Measurements from ENCODE around the gene TBXAS1.
"Not testable (repeated sequence)": the region's sequence is repeated elsewhere in the genome, so short reads cannot be mapped to it uniquely, and the experiment has no call there.

TBXAS1 gene

GRCh38 chr7:139913021-139913844, 84.2 kb downstream of the TBXAS1 start:
- in situ Hi-C loops (cut with MboI; ENCODE audit: low sequenced_read_pairs) = no loop called here

GRCh38 chr7:139913845-139914135, 84.7 kb downstream of the TBXAS1 start:
- in situ Hi-C loops (cut with MboI; ENCODE audit: low sequenced_read_pairs) = no loop called here

- in situ Hi-C loops (cut with MboI; ENCODE audit: low sequenced_read_pairs) = no loop called here
Observed at GRCh38 chr7:139914306-139915267, 85.5 kb downstream of the TBXAS1 start.

DNA sequence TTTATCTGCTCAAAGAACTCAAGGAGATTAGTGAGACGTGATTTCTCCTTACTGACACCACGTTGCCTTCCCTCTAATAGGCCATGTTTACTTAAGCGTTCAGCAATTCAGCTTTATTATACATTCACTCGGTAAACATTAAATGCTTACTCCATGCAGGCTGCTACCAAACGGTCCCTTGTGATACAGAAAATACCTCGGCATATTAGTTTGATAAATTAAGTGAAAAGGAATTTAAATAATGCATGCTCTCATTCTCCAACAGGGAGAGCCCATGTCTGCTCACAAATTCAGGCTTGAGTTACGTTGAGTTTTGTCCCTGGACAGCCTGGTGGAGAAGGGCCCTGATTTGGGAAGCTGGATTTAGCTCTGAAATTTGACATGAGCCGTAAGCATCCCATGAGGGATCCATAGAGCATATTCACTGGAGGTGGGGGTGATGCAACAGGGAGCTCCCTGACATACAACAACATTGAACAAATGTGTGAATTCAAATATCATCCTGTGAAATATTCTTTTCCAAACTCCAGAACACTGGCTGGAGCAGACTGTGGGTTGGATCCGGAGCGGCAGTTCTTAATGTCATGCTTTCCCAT, 86.3 kb downstream of the TBXAS1 start:
- in situ Hi-C loops (cut with MboI; ENCODE audit: low sequenced_read_pairs) = no loop called here

- in situ Hi-C loops (cut with MboI; ENCODE audit: low sequenced_read_pairs) = no loop called here
Observed at GRCh38 chr7:139915864-139916716, 87.0 kb downstream of the TBXAS1 start.

GRCh38 chr7:139916717-139917395, 87.8 kb downstream of the TBXAS1 start:
- in situ Hi-C loops (cut with MboI; ENCODE audit: low sequenced_read_pairs) = no loop called here

- in situ Hi-C loops (cut with MboI; ENCODE audit: low sequenced_read_pairs) = no loop called here
Observed at GRCh38 chr7:139917851-139918250, 88.8 kb downstream of the TBXAS1 start.

- in situ Hi-C loops (cut with MboI; ENCODE audit: low sequenced_read_pairs) = no loop called here
Observed at GRCh38 chr7:139918480-139918879, 89.4 kb downstream of the TBXAS1 start.

- in situ Hi-C loops (cut with MboI; ENCODE audit: low sequenced_read_pairs) = no loop called here
Observed at GRCh38 chr7:139923090-139923489, 94.0 kb downstream of the TBXAS1 start.

DNA sequence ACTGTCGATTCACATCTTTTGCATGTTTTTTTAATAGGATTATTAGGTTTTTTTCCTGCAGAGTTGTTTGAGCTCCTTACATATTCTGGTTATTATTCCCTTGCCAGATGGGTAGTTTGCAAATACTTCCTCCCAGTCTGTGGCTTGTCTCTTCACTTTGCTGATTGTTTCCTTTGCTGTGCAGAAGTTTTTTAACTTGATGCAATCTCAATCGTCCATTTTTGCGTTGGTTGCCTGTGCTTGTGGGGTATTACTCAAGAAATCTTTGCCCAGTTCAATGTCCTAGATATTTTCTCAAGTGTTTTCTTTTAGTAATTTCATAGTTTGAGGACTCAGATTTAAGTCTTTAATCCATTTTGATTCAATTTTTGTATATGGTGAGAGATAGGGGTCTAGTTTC, 95.4 kb downstream of the TBXAS1 start:
- in situ Hi-C loops (cut with MboI; ENCODE audit: low sequenced_read_pairs) = no loop called here

- in situ Hi-C loops (cut with MboI; ENCODE audit: low sequenced_read_pairs) = not testable (repeated sequence)
Observed at GRCh38 chr7:139929221-139929620, 100.2 kb downstream of the TBXAS1 start.

- in situ Hi-C loops (cut with MboI; ENCODE audit: low sequenced_read_pairs) = no loop called here
Observed at GRCh38 chr7:139930286-139930965, 101.4 kb downstream of the TBXAS1 start.

DNA sequence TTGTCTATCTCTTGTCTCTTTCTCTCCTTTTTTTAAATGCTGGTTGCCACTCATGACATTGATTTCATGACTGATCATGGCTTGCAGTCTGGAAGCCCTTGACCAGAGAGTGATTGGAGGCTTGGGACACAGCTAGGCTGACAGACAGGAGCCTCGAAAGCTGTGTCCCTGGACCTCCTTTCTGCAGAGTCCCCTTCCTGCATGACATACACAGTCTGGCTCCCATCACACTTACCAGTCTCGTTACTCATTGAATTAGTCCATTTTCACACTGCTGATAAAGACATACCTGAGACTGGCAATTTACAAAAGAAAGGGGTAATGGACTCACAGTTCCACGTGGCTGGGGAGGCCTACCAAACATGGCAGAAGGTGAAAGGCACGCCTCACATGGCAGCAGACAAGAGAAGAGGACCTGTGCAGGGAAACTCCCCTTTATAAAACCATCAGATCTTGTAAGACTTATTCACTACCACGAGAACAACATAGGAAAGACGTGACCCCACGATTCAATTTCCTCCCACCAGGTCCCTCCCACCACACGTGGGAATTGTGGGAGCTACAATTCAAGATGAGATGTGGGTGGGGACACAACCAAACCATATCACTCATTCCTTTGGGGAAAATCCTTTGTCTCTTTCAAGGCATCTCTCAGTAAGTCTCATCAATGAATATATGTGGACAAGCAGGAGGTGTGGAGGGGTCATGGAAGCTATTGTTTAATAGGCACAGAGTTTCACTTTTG, 102.3 kb downstream of the TBXAS1 start:
- in situ Hi-C loops (cut with MboI; ENCODE audit: low sequenced_read_pairs) = no loop called here

DNA sequence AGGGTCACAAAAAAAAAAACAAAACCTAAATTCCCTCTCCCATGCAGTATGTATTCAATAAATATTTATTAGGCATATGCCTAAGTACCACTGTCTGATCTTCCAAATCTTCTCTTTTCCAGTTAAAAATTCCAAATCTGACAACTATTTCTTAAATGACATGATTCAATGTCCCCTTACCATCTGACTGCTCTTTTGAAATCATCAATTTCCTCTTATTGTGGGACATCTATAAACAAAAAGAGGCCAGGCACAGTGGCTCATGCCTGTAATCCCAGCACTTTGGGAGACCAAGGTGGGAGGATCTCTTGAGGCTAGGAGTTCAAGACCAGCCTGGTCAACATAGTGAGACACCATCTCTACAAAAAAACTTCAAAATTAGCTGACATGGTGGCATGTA, 103.5 kb downstream of the TBXAS1 start:
- in situ Hi-C loops (cut with MboI; ENCODE audit: low sequenced_read_pairs) = no loop called here

GRCh38 chr7:139936760-139937310, 107.8 kb downstream of the TBXAS1 start:
- in situ Hi-C loops (cut with MboI; ENCODE audit: low sequenced_read_pairs) = no loop called here

GRCh38 chr7:139937715-139938114, 108.7 kb downstream of the TBXAS1 start:
- in situ Hi-C loops (cut with MboI; ENCODE audit: low sequenced_read_pairs) = no loop called here

GRCh38 chr7:139940866-139941265, 111.8 kb downstream of the TBXAS1 start:
- in situ Hi-C loops (cut with MboI; ENCODE audit: low sequenced_read_pairs) = no loop called here

DNA sequence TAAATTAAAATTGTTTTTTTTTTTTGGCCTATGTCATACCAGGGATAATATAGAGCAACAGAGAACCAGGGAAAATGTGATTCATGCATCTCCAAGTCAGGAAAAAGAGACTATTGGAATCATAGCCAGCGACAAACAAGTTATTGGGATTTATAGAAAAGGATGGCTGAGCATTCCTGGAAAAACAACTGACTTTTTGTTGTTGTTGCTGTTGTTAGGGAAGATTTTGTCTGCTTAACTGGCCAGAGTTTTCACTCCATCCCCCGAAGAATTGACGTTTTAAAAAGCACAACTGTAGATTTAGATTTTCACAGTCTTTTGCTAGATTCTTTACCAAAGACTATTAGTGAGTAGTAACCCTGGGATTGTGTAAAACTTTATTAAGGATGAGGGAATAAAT, 112.4 kb downstream of the TBXAS1 start:
- in situ Hi-C loops (cut with MboI; ENCODE audit: low sequenced_read_pairs) = no loop called here

DNA sequence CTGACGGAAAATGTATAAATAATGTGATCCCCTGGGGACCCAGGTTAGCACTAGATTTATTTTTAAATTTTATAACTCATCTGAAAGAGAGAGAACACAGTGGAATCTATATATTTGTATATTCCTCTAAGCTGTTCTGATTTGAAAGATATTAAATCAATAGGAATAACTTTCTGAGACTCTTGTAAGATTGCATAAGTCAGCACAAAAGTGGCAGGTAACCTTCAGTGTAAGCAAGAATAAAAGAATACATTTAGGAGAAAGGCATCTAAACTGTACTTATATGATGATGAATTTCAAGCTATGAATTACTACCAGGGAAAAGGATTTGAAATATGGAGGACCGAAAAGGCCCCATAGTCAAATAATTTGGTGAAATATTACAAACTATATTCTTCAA, 112.8 kb downstream of the TBXAS1 start:
- in situ Hi-C loops (cut with MboI; ENCODE audit: low sequenced_read_pairs) = no loop called here
